Type B pancreatic cell (in vitro differentiated cells): ENCODE results near the gene MCOLN2. TPM values are rescaled to one million over a fixed set of nuclear protein-coding genes. Genes with fewer than 3 reads are reported as not detected.
A peak's percentile ranks its signal among the peaks of the same experiment; 100 is the strongest.

Experiments
- DNase-seq: peaks from one replicate; pipeline ENCODE4 v3.0.0; 2021; ENCODE audit warnings: mixed read lengths; ENCODE audit not compliant: unreplicated experiment; ENCODE audit errors: extremely low spot score
- H3K27ac Mint-ChIP-seq: 2 replicates; pipeline ENCODE4 v1.8.0; 2021; ENCODE audit warnings: mild to moderate bottlenecking, mixed read lengths
- H3K27me3 Mint-ChIP-seq: 2 replicates; pipeline ENCODE4 v1.8.0; 2021; ENCODE audit warnings: mixed read lengths
- H3K36me3 Mint-ChIP-seq: 2 replicates; pipeline ENCODE4 v1.8.0; 2021; ENCODE audit warnings: mixed read lengths
- H3K4me1 Mint-ChIP-seq: one replicate; pipeline ENCODE4 v1.8.0; 2021; ENCODE audit warnings: mixed read lengths; ENCODE audit not compliant: unreplicated experiment
- H3K4me3 Mint-ChIP-seq: 2 replicates; pipeline ENCODE4 v1.8.0; 2021; ENCODE audit warnings: mild to moderate bottlenecking, mixed read lengths
- H3K9me3 Mint-ChIP-seq: 2 replicates; pipeline ENCODE4 v1.8.0; 2021; ENCODE audit warnings: mixed read lengths
- total RNA-seq: library from RNA; stranded (reverse); gene quantifications from 2 replicates; pipeline ENCODE4 v1.2.1, GENCODE V29; 2021; ENCODE audit warnings: low replicate concordance
- TF ChIP-seq, protein P1 (sequence below): fragments of 200-600 bp; sonication (generic); conservative IDR thresholded peaks from 2 replicates; pipeline ENCODE4 v1.5.0; 2021; ENCODE audit warnings: antibody characterized with exemption, mild to moderate bottlenecking

Gene MCOLN2
- total RNA-seq, 1 donor from 2014 or later: 0.19 TPM

DNA sequence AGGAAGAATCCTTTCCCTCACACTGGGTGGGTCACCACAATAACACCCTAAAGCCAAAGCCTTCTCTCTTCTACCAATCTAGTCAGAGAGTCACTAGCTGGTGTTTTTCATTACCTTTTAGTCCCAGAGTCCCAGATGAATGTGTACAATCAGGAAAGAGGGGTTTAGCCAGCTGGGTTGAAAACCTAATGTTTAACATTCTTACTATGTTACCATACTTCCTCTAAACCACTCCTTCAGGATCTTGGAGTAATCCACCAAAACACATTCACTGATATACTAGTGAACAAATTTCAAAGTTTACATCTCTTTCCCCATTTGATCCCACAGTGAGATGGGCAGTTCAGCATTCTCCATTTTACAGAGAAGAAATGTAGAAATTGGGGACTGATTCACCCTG lies 113.6 kb downstream of the MCOLN2 start:
- Mint-ChIP-seq H3K4me3 (no peak overlapping the region), H3K36me3 (no peaks in the 10 kb centered on the region), H3K27me3 (peaks cover 8% of the 10 kb centered on the region), H3K4me1 (peaks cover 9% of the 10 kb centered on the region), H3K9me3 (peaks cover 5% of the 10 kb centered on the region), H3K27ac (peak overlapping the region; percentile 43)
- TF ChIP-seq, protein P1, sequence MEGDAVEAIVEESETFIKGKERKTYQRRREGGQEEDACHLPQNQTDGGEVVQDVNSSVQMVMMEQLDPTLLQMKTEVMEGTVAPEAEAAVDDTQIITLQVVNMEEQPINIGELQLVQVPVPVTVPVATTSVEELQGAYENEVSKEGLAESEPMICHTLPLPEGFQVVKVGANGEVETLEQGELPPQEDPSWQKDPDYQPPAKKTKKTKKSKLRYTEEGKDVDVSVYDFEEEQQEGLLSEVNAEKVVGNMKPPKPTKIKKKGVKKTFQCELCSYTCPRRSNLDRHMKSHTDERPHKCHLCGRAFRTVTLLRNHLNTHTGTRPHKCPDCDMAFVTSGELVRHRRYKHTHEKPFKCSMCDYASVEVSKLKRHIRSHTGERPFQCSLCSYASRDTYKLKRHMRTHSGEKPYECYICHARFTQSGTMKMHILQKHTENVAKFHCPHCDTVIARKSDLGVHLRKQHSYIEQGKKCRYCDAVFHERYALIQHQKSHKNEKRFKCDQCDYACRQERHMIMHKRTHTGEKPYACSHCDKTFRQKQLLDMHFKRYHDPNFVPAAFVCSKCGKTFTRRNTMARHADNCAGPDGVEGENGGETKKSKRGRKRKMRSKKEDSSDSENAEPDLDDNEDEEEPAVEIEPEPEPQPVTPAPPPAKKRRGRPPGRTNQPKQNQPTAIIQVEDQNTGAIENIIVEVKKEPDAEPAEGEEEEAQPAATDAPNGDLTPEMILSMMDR: no peak
- no peak for DNase-seq

DNA sequence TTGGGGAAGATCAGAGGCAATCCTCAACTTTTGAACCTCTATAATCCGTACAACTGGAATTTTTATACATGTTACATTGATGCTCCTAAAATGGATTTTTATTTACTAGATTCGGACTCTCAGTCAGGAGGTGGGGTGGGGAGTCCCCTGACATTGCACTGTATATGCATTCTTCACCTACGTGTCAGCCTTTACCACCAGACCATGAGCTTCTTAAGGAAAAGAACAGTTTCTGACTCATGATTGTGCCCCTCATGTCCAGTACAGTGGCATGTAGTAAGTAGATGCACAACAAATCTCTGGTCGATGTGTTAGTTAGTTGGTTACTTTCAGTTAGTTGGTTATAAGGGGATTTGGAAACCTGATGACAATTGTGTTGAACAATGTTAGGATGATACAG lies 119.3 kb downstream of the MCOLN2 start:
- Mint-ChIP-seq H3K4me3 (no peak overlapping the region), H3K27me3 (no peaks in the 10 kb centered on the region), H3K9me3 (peaks cover 5% of the 10 kb centered on the region), H3K27ac (no peak overlapping the region), H3K4me1 (no peaks in the 10 kb centered on the region), H3K36me3 (no peaks in the 10 kb centered on the region)
- TF ChIP-seq, protein P1: no peak
- DNase-seq: no peak

DNA sequence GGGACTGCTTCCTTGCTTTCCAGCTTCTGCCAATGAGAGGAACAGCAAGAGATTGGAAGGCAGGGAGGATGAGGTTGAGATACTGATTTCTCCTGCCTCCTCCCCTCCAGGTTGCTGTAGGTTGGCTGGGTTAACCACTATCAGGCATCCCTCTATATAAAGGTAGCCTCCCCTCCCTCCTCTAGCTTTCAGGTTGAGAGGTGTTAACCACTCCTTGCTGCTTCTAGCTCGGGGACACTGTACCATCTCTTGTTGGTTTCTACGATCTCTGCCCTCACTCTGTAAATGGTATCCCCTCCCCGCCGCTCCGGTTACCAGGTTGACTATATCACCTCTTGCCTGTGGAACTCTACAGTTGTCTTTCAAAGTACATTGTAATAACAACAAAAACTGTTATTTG lies 120.6 kb downstream of the MCOLN2 start:
- TF ChIP-seq, protein P1: no peak
- no peak overlapping the region for H3K27ac Mint-ChIP-seq
- no peaks in the 10 kb centered on the region for H3K36me3 Mint-ChIP-seq
- H3K27me3 Mint-ChIP-seq: no peaks in the 10 kb centered on the region
- H3K4me1 Mint-ChIP-seq: peaks cover 3% of the 10 kb centered on the region
- H3K4me3 Mint-ChIP-seq: no peak overlapping the region
- no peaks in the 10 kb centered on the region for H3K9me3 Mint-ChIP-seq
- no peak for DNase-seq

Other genes with a start within 250 kb of the MCOLN2 start
- 3.7 and 6.4 TPM in 2 replicates for gene LPAR3, start 103.9 kb downstream of the MCOLN2 start, total RNA-seq
- 3.4 and 7.2 TPM in 2 replicates for gene MCOLN3, start 51.4 kb upstream of the MCOLN2 start, total RNA-seq
- gene SYDE2, start 203.9 kb upstream of the MCOLN2 start, total RNA-seq: 9.4 and 10.3 TPM in 2 replicates